D721Med (cell line): Measurements from ENCODE around the gene KMT5C.

ENCODE experiments used
- DNase-seq: peaks from one replicate; pipeline ENCODE4 v3.0.0; 2011; ENCODE audit warnings: low spot score; ENCODE audit not compliant: insufficient read length
- FAIRE-seq: peaks from 2 replicates; lab custom pipeline; 2011; peaks lifted over from hg19 to GRCh38; lab: Jason Lieb, UNC
- CTCF ChIP-seq: IDR thresholded peaks from 2 replicates; pipeline ENCODE4 v1.5.1; 2012; ENCODE audit warnings: mild to moderate bottlenecking, control low read depth; ENCODE audit not compliant: insufficient read depth; ENCODE audit errors: missing control alignments

KMT5C gene

DNA sequence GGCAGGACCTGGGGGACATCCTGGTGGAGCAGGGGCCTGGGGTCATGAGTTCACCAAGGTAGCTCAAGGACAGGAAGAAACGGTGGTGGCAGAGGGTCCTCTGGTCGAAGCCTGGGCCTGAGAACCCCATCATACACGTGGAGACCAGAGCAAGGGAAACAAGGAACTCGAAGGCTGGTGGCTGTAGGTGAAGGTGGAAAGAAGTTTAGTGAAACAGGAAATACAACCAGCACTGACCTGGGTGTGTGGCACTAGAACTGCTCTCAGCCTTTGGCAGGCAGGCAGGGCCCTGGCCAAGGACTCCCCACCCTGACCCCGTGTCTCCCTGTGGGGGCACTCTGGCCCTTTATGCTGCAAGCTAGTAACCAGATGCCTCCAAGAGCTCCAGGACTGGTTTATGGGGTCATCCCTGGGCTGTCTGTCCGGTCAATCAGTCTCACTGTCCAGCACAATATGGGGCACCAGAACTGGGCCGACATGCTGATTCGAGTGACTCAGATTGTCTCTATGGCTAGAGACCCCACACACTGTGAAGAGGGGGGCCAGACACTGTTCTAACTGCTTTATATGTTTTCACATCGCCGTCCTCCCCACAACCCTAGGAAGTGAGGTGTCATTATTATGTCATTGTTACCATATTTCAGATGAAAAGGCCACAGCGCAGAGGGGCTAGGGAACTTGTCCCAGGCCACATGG is 11.1 kb downstream of the KMT5C start:
- DNase-seq (no peak), FAIRE-seq (no peak)
- no peak for TF ChIP-seq CTCF

- FAIRE-seq (no peak), DNase-seq (no peak)
- no peak for TF ChIP-seq CTCF
These were observed 12.4 kb downstream of the KMT5C start for GRCh38 chr19:55352040-55352439.

DNA sequence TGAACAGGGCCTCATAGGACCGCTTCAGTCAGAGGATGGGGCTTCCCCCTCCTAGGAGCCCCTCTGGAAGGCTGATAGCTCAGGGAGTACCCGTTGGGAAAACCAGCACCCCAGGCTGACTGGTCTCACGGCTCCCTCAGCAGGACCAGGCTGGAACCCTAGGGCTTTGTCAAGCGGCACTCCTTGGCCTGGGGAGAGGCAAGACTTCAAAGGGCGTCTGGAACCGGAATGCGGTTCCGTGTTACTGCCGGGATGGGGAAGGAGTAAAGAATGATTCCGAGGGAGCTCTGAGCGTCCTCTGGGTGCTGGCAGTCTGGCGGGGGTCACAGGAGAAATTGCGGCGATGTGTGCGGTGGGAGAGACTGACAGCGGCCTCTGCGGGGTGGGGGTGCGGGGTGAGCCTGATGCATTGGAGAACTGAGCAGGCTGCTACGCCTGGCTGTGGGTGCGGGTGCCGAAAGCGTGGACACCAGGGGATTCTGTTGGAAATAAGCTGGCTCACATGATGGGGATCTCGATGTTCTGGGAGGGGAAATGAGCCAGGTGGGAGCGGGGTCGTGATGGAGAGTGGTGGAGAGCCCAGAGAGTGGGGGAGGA is 13.0 kb downstream of the KMT5C start:
- DNase-seq (no peak), FAIRE-seq (no peak)
- no peak for TF ChIP-seq CTCF

- FAIRE-seq (no peak), DNase-seq (no peak)
- no peak for TF ChIP-seq CTCF
These were observed 13.7 kb downstream of the KMT5C start for GRCh38 chr19:55353356-55353802.

GRCh38 chr19:55353803-55354697 is 14.4 kb downstream of the KMT5C start:
- no peak for FAIRE-seq
- no peak for TF ChIP-seq CTCF
- peak; percentile 95 for DNase-seq

GRCh38 chr19:55354698-55355212 is 15.1 kb downstream of the KMT5C start, which contains the start of gene COX6B2:
Gene COX6B2, minus strand, starts transcription at chr19:55354719. Its CDS starts 198 bp downstream, at chr19:55354521.
- FAIRE-seq (no peak), DNase-seq (no peak)
- no peak for TF ChIP-seq CTCF
